Muscle layer of colon (tissue), 2 donors: ENCODE measurements around the gene CMKLR1.

Experiments
- H3K27ac ChIP-seq: one replicate; pipeline ENCODE4 v1.7.0; 2013; ENCODE audit warnings: low read depth, mild to moderate bottlenecking, low read length, moderate library complexity
- H3K27me3 ChIP-seq, 2 donors: one replicate each; pipeline ENCODE4 v1.7.0; 2013; ENCODE audit warnings: low read length in 2 of 2, mild to moderate bottlenecking in 2 of 2; ENCODE audit not compliant: insufficient read depth in 2 of 2, control insufficient read depth in 1 of 2
- H3K36me3 ChIP-seq: one replicate; pipeline ENCODE4 v1.7.0; 2013; ENCODE audit warnings: mild to moderate bottlenecking, low read length; ENCODE audit not compliant: insufficient read depth
- H3K4me1 ChIP-seq: one replicate; pipeline ENCODE4 v1.7.0; 2013; ENCODE audit warnings: mild to moderate bottlenecking, low read length; ENCODE audit not compliant: insufficient read depth
- H3K4me3 ChIP-seq, 2 donors: one replicate each; pipeline ENCODE4 v1.7.0; 2013; ENCODE audit warnings: low read length in 2 of 2, low read depth in 1 of 2, mild to moderate bottlenecking in 1 of 2, moderate library complexity in 1 of 2
- H3K9ac ChIP-seq: one replicate; pipeline ENCODE4 v1.7.0; 2013; ENCODE audit warnings: low read length
- H3K9me3 ChIP-seq: one replicate; pipeline ENCODE4 v1.7.0; 2013; ENCODE audit warnings: mild to moderate bottlenecking, low read length
- donor health status: abdominal sarcoma.
- donor health status: Adenocarcinoma of cecum.

Gene CMKLR1

GRCh38 chr12:108248011-108248410 is 91.1 kb downstream of the CMKLR1 start:
- Histone ChIP-seq H3K27ac (no peak overlapping the region), H3K4me3 (no peak overlapping the region), H3K9me3 (no peaks in the 10 kb centered on the region), H3K4me1 (no peaks in the 10 kb centered on the region), H3K36me3 (no peaks in the 10 kb centered on the region), H3K9ac (no peak overlapping the region), H3K27me3 (peaks cover 0 to 1% of the 10 kb centered on the region in 2 donors)

- no peaks in the 10 kb centered on the region for H3K36me3 ChIP-seq
- no peaks in the 10 kb centered on the region for H3K9me3 ChIP-seq
- H3K4me3 ChIP-seq, result no peak overlapping the region
- H3K27me3 ChIP-seq, result no peaks in the 10 kb centered on the region
- no peaks in the 10 kb centered on the region for H3K4me1 ChIP-seq
- no peak overlapping the region for H3K27ac ChIP-seq
- H3K9ac ChIP-seq, result no peak overlapping the region
Measured at GRCh38 chr12:108247130-108247529, 92.0 kb downstream of the CMKLR1 start.

GRCh38 chr12:108241986-108242703 is 97.0 kb downstream of the CMKLR1 start:
- no peak overlapping the region for H3K27ac ChIP-seq
- no peak overlapping the region for H3K4me3 ChIP-seq
- no peak overlapping the region for H3K9ac ChIP-seq
- no peaks in the 10 kb centered on the region for H3K4me1 ChIP-seq
- H3K9me3 ChIP-seq, result no peaks in the 10 kb centered on the region
- no peaks in the 10 kb centered on the region for H3K36me3 ChIP-seq
- no peaks in the 10 kb centered on the region for H3K27me3 ChIP-seq

GRCh38 chr12:108240928-108241327 is 98.2 kb downstream of the CMKLR1 start:
- H3K9ac ChIP-seq, result no peak overlapping the region
- H3K4me3 ChIP-seq, result no peak overlapping the region
- no peaks in the 10 kb centered on the region for H3K4me1 ChIP-seq
- no peak overlapping the region for H3K27ac ChIP-seq
- H3K9me3 ChIP-seq, result no peaks in the 10 kb centered on the region
- no peaks in the 10 kb centered on the region for H3K36me3 ChIP-seq
- H3K27me3 ChIP-seq, result no peaks in the 10 kb centered on the region

GRCh38 chr12:108240027-108240785 is 98.9 kb downstream of the CMKLR1 start:
- Histone ChIP-seq H3K4me3 (no peak overlapping the region), H3K9ac (no peak overlapping the region), H3K9me3 (no peaks in the 10 kb centered on the region), H3K36me3 (no peaks in the 10 kb centered on the region), H3K4me1 (no peaks in the 10 kb centered on the region), H3K27me3 (no peaks in the 10 kb centered on the region), H3K27ac (no peak overlapping the region)

- Histone ChIP-seq H3K27ac (no peak overlapping the region), H3K36me3 (no peaks in the 10 kb centered on the region), H3K9me3 (no peaks in the 10 kb centered on the region), H3K4me1 (no peaks in the 10 kb centered on the region), H3K9ac (no peak overlapping the region), H3K27me3 (no peaks in the 10 kb centered on the region), H3K4me3 (no peak overlapping the region)
Measured at GRCh38 chr12:108239378-108239777, 99.7 kb downstream of the CMKLR1 start.

GRCh38 chr12:108238474-108238873 is 100.6 kb downstream of the CMKLR1 start:
- no peaks in the 10 kb centered on the region for H3K27me3 ChIP-seq
- no peak overlapping the region for H3K9ac ChIP-seq
- peaks cover 2% of the 10 kb centered on the region for H3K36me3 ChIP-seq

More at GRCh38 chr12:108238474-108238873, 100.6 kb downstream of the CMKLR1 start:
- no peak overlapping the region for H3K4me3 ChIP-seq
- no peaks in the 10 kb centered on the region for H3K9me3 ChIP-seq
- no peaks in the 10 kb centered on the region for H3K4me1 ChIP-seq
- H3K27ac ChIP-seq, result no peak overlapping the region
